ENCODE results near the gene PTGS1.
"Not testable (repeated sequence)": the region's sequence is repeated elsewhere in the genome, so short reads cannot be mapped to it uniquely, and the experiment has no call there.

PTGS1 gene

GRCh38 chr9:122347348-122348287, 23.2 kb upstream of the PTGS1 start:
- DNase-seq: peak in 2 of 4 experiments; percentile 25 to 26

DNA sequence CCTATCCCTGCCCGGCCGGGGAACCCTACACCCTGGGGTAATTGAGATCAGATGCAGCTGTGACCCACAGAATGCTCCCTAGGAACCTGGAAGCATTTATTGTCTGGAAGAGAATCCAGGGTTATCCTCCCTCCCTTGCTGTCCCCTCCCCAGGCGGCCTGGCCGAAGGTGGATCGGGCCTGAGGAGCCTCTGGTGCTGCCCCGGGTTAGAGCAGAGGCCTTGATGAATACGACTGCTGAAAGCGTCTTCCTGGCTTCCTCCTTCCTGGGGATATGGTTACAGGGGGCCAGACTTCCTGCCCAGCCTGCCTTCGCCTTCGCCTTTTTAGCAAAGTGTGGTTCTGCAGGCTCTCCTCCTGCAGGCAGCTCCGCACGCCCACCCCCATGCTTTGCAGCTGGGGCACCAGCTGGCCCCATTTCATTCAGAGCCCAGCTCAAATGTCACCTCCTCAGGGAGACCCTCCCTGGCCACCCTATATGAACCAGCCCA, 22.5 kb upstream of the PTGS1 start:
- DNase-seq: no peak

- DNase-seq: no peak
These were observed 22.0 kb upstream of the PTGS1 start for GRCh38 chr9:122348791-122349190.

- DNase-seq: no peak
These were observed 21.6 kb upstream of the PTGS1 start for GRCh38 chr9:122349201-122349600.

- peak; percentile 86 to 92 (median 90) for DNase-seq
These were observed 20.1 kb upstream of the PTGS1 start for GRCh38 chr9:122350577-122351355.

DNA sequence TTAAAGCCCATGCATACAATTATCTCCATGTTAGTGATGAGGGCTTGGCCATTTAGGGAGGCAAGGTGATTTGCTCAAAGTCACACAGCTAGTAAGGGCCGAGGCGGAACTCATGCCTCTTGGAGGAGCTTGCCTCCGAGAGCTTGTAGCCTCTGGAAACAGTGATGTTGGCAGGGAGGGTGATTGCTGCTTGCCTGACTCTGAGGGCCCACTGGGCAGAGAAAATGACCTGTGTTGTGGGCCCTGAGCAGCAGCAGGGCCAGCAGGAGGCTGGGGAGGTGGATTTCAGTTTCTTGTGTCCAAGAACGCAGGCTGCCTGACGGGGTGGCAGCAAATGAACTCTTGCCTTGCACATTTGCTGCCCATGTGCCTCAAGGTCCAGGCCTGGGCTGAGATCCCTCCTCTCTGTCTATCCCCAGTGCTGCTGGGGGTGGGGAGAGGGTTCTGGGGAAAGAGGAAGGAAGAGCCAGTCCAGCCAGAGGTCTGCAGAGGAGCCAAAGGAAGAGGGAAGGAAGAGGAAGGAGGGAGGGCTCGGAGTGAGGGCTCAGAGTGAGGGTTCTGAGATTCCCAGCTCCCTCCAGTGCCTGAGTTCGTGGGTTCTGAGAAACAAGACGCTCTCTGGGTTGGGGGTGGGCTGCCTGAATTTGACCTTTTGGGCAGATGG, 16.2 kb upstream of the PTGS1 start:
- DNase-seq: peak; percentile 72 to 87 (median 82)

DNA sequence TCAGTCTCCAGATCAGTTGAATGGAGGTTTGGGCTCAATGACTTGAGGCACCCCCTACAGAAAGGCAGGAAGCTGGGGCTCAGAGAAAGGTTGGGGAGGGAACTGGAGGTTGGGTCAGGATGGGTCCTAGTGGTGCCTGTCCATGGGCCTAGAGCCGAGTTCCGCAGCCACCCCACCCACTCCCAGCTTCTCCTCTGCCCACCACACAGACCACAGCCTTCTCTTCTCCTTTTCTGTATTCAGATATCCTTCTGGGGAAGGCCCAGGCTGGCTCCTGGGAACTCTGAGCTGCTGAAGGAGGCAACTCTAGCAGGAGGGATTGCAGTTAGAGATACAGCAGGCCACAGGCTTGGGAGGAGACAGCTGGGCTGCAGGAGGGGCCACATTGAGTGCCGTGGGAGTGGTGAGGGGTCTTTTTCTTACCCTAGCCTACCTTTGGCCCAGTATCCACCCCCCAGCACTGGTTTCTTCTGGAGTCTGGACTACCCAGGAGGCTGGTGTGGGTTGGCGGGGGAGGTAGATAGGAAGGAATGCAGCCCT, 15.4 kb upstream of the PTGS1 start:
- DNase-seq: peak; percentile 69 to 88 (median 86)

GRCh38 chr9:122356627-122357026, 14.2 kb upstream of the PTGS1 start:
- peak in 2 of 4 experiments; percentile 31 to 36 for DNase-seq

DNA sequence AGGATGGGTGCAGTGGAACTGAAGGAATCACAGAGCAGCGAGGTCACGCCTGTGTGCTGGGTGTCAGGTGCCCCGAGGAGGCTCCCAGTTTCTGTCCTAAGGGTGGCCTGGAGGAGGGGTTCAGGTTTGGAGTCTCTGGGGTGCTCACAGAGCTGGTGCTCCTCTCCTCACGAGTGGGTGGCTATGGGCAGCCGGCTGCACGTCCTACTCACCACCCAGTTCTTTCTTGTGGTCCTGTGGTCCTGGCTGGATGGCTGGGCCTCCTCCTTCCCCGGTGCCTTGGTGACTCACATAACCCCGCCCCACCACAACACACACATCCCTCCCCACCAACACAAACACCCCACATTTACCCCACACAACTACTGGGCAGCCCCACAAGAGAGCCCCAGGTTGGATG, 9.9 kb upstream of the PTGS1 start:
- DNase-seq: no peak

DNA sequence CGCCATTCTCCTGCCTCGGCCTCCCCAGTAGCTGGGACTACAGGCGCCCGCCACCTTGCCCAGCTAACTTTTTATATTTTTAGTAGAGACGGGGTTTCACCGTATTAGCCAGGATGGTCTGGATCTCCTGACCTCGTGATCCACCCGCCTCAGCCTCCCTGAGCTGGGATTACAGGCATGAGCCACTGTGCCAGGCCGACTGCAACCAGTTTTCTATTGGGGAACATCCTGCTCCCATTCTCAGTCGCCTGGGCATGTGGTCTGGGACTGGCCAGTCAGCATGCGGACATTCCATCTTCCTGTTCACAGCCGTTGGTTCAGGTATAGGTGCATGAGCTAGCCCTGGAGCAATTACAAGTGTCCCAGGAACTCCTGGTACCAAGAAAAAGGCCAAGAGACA, 7.7 kb upstream of the PTGS1 start:
- DNase-seq: not testable (repeated sequence)

DNA sequence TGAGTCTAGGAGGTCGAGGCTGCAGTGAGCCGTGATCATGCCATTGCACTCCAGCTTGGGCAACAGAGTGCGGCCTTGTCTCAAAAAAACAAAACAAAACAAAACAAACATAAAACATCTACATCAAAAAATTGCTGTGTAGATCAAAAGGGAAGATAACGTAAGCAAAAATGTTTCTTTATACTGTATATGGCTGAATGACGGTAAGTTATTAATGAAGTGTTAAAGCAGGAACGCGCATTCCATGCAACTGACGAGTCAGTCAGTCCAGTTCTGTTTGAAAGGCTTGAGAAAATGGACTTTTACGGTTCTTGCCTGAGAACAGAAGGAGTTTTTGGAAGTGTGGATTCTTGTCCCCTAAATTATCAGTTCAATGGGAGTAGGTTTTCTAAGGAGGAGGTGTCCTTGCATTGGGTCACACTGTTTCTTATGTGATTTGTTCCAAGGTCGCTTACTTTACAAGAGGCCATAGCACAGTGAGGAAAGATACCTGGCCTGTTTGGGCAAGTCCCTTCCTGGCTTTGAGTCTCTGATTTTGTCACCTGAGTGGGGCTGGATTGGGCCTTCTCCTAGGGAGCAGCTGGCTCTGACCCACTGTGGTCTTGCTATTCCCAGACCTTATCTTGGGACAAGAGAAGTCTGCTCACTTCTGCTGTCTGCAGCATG, 6.6 kb upstream of the PTGS1 start:
- DNase-seq: no peak

DNA sequence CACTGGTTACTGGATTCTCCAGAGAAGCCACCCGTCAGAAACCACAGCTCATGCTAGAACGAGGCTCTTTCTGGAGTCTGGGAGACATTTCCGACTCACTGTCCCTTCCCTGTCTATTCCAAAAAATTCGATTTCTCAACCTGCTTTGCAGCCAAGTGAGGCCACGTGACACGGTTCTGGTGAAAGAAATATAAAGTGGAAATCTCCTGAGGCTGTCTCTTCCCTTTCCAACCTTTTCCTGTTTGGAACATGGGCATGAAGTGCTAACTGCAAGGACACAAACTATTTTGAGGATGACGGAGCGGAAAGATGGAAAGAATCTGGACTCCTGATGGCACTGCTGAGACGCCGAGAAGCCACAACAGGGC, 6.1 kb upstream of the PTGS1 start:
- no peak for DNase-seq

DNA sequence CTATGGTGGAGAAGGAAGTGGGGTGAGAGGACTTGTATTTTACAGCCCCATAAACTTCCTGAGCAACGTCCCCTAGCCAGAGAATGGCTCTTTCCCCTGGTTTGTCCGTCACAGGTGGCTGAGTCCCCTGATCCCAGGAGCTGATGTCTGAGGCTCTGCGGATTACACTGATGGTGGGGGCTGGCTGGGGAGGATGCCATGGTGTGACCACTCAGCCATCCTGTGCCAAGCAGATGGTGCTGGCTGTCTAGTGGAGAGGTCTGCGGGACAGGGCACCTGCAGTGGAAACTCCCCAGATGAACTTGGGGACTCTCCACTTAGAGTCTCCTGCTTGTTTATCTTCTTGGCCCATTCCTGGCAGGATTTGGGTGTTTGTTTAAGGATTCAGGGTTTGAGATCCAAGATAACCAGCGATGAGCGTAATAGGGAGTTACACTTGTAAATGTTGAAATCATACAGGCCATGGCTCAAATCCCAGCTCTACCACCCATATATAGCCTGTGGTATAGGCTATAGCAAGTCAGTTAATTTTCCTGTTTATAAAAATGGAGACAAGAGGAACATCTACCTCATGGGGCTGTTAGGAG, 4.7 kb upstream of the PTGS1 start:
- DNase-seq: no peak

GRCh38 chr9:122367065-122367464, 3.8 kb upstream of the PTGS1 start:
- no peak for DNase-seq

- DNase-seq: no peak
These were observed 2.9 kb upstream of the PTGS1 start for GRCh38 chr9:122367774-122368460.

- DNase-seq: no peak
These were observed 2.2 kb upstream of the PTGS1 start for GRCh38 chr9:122368642-122369041.

GRCh38 chr9:122370303-122370702, 521 bp upstream of the PTGS1 start:
- peak; percentile 66 to 88 (median 82) for DNase-seq

GRCh38 chr9:122371846-122372245, 1.0 kb downstream of the PTGS1 start:
- no peak for DNase-seq

DNA sequence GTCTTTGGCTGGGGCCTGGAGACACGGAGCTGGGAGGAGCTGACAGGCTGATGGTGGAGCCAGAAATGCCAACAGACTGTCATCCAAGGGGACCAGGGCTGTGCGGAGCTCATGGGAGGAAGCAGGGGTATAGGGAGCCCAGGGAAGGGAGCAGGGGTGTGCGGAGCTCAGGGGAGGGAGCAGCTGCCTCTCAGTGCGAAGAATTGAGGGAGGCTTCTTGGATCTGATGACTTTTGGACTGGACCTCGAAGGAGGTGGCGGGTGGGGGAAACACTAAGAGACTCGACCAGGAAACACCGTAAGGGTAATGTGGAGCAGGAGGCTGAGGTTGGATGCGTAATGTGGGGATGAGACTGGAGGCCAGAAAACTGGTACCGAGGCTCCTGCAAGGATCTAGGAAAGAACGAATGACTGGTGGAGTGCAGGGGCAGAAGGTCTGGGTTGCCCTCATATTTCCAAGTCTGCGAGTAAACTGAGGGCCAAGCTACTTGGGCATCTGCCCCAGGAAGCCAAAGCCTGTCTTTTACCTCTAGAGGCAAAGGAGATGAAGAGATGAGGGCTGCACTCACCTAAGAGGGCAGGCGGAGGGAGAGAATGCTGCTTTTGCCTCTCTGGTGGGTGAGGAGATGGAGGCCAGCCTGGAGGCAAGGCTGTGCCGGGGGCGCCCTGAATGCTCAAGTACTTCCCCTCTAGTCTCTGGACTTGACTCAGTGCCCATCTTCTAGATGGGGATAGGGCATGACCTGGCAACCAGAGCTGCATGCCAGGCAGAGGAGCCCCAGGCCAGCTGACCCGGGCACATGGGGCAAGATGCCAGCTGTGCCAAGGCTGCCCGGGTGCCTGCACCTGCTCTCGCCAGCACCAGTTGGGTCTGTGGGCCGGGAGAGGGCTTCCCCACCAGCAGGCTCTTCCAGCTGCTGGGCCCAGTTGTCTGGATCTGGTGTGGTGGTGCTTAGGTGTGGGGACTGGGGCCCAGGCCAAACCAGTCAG, 2.3 kb downstream of the PTGS1 start:
- no peak for DNase-seq
